Activated naive CD8-positive, alpha-beta T cell treated with anti-CD3 and anti-CD28 coated beads, Interleukin-2, amount 50 U/mL, for 24 hours (primary cell): ENCODE data around the gene BTBD16.

Source experiments
- ATAC-seq: fragments of 150-1000 bp; cut with Tn5 transposase; one replicate; pipeline ENCODE4 v1.10.0; 2021
- DNase-seq: peaks from one replicate; pipeline ENCODE4 v3.0.0; 2021
- H3K27ac Mint-ChIP-seq: one replicate; pipeline ENCODE4 v1.8.0; 2021; ENCODE audit warnings: mild to moderate bottlenecking, mixed read lengths
- H3K27me3 Mint-ChIP-seq: one replicate; pipeline ENCODE4 v1.8.0; 2021; ENCODE audit warnings: mixed read lengths
- H3K36me3 Mint-ChIP-seq: one replicate; pipeline ENCODE4 v1.8.0; 2021; ENCODE audit warnings: low read depth, mixed read lengths
- H3K4me1 Mint-ChIP-seq: one replicate; pipeline ENCODE4 v1.8.0; 2021; ENCODE audit warnings: mixed read lengths
- H3K4me3 Mint-ChIP-seq: one replicate; pipeline ENCODE4 v1.8.0; 2021; ENCODE audit warnings: mild to moderate bottlenecking, moderate library complexity, mixed read lengths
- H3K9me3 Mint-ChIP-seq: one replicate; pipeline ENCODE4 v1.8.0; 2021; ENCODE audit warnings: mixed read lengths

BTBD16 gene

GRCh38 chr10:122323941-122324675 is 53.0 kb downstream of the BTBD16 start:
- peaks cover 5% of the 10 kb centered on the region for H3K4me1 Mint-ChIP-seq
- no peak overlapping the region for H3K4me3 Mint-ChIP-seq
- no peaks in the 10 kb centered on the region for H3K9me3 Mint-ChIP-seq
- ATAC-seq (peak; percentile 65), DNase-seq (no peak)
- peaks cover 7% of the 10 kb centered on the region for H3K27me3 Mint-ChIP-seq
- H3K27ac Mint-ChIP-seq, result no peak overlapping the region
- H3K36me3 Mint-ChIP-seq, result no peaks in the 10 kb centered on the region

GRCh38 chr10:122325235-122325634 is 54.1 kb downstream of the BTBD16 start:
- DNase-seq (no peak), ATAC-seq (peak; percentile 54)
- Mint-ChIP-seq H3K4me3 (no peak overlapping the region), H3K27me3 (peaks cover 11% of the 10 kb centered on the region), H3K27ac (no peak overlapping the region), H3K4me1 (peaks cover 5% of the 10 kb centered on the region), H3K36me3 (no peaks in the 10 kb centered on the region), H3K9me3 (no peaks in the 10 kb centered on the region)

DNA sequence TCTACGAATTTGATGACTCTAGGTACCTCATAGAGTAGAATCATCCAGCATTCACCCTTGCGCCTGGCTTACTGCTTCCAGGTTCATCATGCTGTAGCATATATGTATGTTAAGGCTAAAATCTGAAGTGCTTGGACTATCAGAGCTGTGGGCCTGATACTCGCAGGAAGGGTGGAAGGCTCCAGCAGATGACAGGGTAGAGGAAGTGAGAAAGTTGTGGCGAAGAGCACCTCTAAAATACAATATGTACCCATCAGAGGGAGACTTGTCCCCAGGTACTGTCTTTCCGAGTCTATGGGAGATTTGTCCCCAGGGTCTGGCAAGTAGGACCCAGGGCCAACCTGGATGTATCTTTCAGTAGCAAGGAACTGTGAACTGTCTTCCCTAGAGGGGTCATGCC is 55.3 kb downstream of the BTBD16 start:
- H3K4me1 Mint-ChIP-seq, result peaks cover 5% of the 10 kb centered on the region
- no peak for DNase-seq
- no peaks in the 10 kb centered on the region for H3K9me3 Mint-ChIP-seq
- ATAC-seq, result no peak
- no peaks in the 10 kb centered on the region for H3K36me3 Mint-ChIP-seq
- no peak overlapping the region for H3K4me3 Mint-ChIP-seq
- H3K27ac Mint-ChIP-seq, result no peak overlapping the region
- peaks cover 20% of the 10 kb centered on the region for H3K27me3 Mint-ChIP-seq

DNA sequence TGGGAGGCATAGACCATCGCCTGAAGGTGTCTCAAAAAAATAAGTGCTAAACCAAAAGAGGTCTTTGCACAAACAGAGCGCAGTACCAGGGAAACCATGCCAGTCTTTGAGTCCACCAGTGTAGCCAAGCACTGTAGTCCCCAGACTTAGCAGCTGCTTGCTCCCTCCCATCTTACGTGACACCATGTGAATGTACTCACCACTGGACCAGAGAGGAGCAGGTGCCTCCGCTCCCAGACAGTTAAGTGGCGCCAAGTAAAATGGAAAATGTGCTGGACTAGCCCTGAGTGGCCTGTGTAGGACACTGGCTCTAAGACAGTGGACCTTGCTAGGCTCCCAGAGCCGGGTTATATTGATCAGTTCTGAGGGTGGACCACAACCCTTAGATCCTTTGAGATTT is 55.7 kb downstream of the BTBD16 start:
- no peak overlapping the region for H3K27ac Mint-ChIP-seq
- ATAC-seq (no peak), DNase-seq (no peak)
- no peaks in the 10 kb centered on the region for H3K36me3 Mint-ChIP-seq
- no peaks in the 10 kb centered on the region for H3K9me3 Mint-ChIP-seq
- H3K4me1 Mint-ChIP-seq, result peaks cover 5% of the 10 kb centered on the region
- H3K4me3 Mint-ChIP-seq, result no peak overlapping the region
- peaks cover 24% of the 10 kb centered on the region for H3K27me3 Mint-ChIP-seq

DNA sequence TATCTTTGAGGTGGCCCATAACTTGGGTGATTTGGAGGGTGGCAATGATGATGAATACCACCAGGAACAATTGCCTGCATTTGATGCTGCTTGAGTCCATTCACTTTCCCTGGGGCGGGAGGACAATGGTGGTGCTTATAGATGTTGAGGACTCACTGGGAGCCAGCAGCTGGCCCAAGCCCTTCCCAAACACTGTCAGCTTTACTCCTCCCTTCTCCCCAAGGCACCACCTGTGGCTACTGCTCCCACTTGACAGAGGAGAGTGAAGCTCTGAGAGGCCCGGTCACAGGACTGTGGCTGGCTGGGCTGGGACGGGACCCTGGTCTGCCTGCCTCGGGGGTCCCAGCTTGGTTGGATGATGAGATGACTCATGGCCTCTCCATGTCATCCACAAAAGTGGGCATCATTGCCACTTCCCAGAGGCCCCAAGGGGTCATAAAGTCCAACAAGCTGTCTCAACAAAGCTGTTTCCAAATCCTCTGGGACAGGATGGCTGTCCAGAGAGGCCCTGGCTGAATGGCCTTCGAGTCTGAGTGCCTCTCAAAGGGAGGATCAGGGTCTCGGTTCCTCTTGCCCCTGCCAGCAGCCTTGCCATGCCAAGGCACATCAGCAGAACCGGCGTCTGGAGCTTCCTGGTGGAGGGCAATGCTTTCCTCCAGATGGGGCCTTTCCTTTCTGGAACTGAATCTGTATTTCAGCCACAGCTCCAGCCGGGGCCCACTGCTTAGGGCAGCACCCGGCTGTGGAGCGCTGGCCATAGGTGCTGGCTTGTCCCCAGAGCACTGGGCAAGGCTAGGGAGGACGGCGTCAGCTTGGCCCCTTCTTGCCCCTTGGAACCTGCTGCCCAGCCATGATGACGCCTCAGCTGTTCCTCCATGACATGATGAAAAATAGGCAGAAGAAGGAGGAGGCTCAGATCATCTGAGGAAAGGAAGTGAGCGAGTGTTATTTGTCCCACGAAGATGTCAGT is 56.4 kb downstream of the BTBD16 start:
- no peak overlapping the region for H3K4me3 Mint-ChIP-seq
- H3K4me1 Mint-ChIP-seq, result peaks cover 9% of the 10 kb centered on the region
- H3K36me3 Mint-ChIP-seq, result no peaks in the 10 kb centered on the region
- DNase-seq, result no peak
- no peaks in the 10 kb centered on the region for H3K9me3 Mint-ChIP-seq
- no peak for ATAC-seq
- peaks cover 29% of the 10 kb centered on the region for H3K27me3 Mint-ChIP-seq
- no peak overlapping the region for H3K27ac Mint-ChIP-seq

- H3K9me3 Mint-ChIP-seq, result no peaks in the 10 kb centered on the region
- no peak for DNase-seq
- no peak overlapping the region for H3K27ac Mint-ChIP-seq
- H3K27me3 Mint-ChIP-seq, result peaks cover 29% of the 10 kb centered on the region
- H3K4me3 Mint-ChIP-seq, result no peak overlapping the region
- peaks cover 18% of the 10 kb centered on the region for H3K4me1 Mint-ChIP-seq
- no peak for ATAC-seq
- no peaks in the 10 kb centered on the region for H3K36me3 Mint-ChIP-seq
Observed at GRCh38 chr10:122328676-122329075, 57.6 kb downstream of the BTBD16 start.

- Mint-ChIP-seq H3K9me3 (no peaks in the 10 kb centered on the region), H3K4me3 (no peak overlapping the region), H3K36me3 (no peaks in the 10 kb centered on the region), H3K27ac (no peak overlapping the region), H3K4me1 (peaks cover 18% of the 10 kb centered on the region), H3K27me3 (peaks cover 29% of the 10 kb centered on the region)
- ATAC-seq, result no peak
- no peak for DNase-seq
Observed at GRCh38 chr10:122329416-122329815, 58.3 kb downstream of the BTBD16 start.

DNA sequence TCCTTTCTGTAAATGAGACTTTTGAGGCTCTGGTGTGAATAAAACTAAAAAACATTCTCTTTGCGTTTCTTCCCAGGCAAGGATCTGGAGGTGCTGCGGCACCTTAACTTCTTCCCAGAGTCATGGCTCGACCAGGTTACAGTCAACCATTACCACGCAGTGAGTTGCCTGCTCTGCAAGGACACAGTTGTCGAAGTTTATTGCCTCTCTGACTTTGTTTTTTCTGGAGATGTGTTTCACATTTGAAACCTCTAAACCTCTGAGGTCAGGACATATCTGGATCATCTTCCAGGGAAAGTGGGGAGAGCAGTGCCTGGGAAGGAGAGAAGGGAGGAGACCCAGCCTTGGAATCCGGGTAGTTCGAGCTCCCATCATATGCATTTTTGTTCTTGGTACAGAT is 60.0 kb downstream of the BTBD16 start:
- peaks cover 28% of the 10 kb centered on the region for H3K27me3 Mint-ChIP-seq

GRCh38 chr10:122331615-122332446 is 60.7 kb downstream of the BTBD16 start:
- Mint-ChIP-seq H3K36me3 (no peaks in the 10 kb centered on the region), H3K9me3 (no peaks in the 10 kb centered on the region), H3K27ac (no peak overlapping the region), H3K4me3 (no peak overlapping the region), H3K27me3 (peaks cover 30% of the 10 kb centered on the region), H3K4me1 (peaks cover 13% of the 10 kb centered on the region)
- no peak for ATAC-seq
- DNase-seq, result no peak

More for the DNA sequence above, 60.0 kb downstream of the BTBD16 start:
- no peaks in the 10 kb centered on the region for H3K9me3 Mint-ChIP-seq
- ATAC-seq (no peak), DNase-seq (no peak)
- H3K36me3 Mint-ChIP-seq, result no peaks in the 10 kb centered on the region
- H3K4me3 Mint-ChIP-seq, result no peak overlapping the region
- no peak overlapping the region for H3K27ac Mint-ChIP-seq
- H3K4me1 Mint-ChIP-seq, result peaks cover 13% of the 10 kb centered on the region

GRCh38 chr10:122333037-122333436 is 61.9 kb downstream of the BTBD16 start:
- Mint-ChIP-seq H3K27me3 (peaks cover 30% of the 10 kb centered on the region), H3K27ac (no peak overlapping the region), H3K36me3 (no peaks in the 10 kb centered on the region), H3K4me3 (no peak overlapping the region), H3K4me1 (peaks cover 13% of the 10 kb centered on the region), H3K9me3 (no peaks in the 10 kb centered on the region)
- ATAC-seq (peak; percentile 87), DNase-seq (peak; percentile 10)

DNA sequence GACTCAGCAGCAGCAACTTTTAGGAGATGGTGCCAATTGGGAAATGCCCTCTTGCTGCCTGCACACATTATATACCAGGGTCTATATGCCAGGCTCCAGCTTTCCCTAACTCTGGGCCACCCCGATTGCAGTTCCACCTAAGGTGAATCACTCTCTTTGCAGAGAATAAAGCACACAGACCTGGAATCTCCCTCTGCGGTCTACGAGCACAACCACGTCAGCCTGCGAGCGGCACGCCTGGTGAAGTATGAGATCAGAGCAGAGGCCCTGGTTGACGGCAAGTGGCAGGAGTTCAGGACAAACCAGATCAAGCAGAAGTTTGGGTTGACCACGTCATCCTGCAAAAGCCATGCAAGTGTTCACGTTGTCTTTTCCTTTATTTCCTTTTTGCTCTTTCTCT is 65.2 kb downstream of the BTBD16 start:
- peaks cover 13% of the 10 kb centered on the region for H3K4me1 Mint-ChIP-seq
- ATAC-seq (no peak), DNase-seq (no peak)
- no peaks in the 10 kb centered on the region for H3K9me3 Mint-ChIP-seq
- peaks cover 18% of the 10 kb centered on the region for H3K27me3 Mint-ChIP-seq
- no peak overlapping the region for H3K4me3 Mint-ChIP-seq
- no peak overlapping the region for H3K27ac Mint-ChIP-seq
- H3K36me3 Mint-ChIP-seq, result no peaks in the 10 kb centered on the region

DNA sequence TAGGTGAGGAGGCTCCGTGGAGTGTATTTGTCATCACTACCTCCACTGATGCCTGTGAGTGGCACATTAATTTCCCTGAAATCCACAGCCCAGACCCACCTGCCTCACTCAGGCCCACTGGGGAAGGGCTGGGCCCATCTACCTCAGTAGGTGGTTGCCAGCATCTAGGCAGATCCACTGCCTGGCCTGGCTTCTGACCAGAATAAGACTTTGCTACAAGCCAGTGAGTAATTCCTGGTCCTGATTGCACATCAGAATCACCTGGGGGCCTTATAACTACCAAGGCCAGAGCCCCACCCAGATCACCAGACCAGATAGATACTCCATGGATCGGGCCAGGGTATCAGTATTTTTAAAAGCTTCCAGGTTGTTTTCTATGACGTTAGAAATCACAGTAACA is 65.9 kb downstream of the BTBD16 start:
- no peaks in the 10 kb centered on the region for H3K9me3 Mint-ChIP-seq
- no peak for DNase-seq
- peaks cover 11% of the 10 kb centered on the region for H3K27me3 Mint-ChIP-seq
- peaks cover 12% of the 10 kb centered on the region for H3K4me1 Mint-ChIP-seq
- H3K27ac Mint-ChIP-seq, result no peak overlapping the region
- H3K36me3 Mint-ChIP-seq, result no peaks in the 10 kb centered on the region
- no peak overlapping the region for H3K4me3 Mint-ChIP-seq
- no peak for ATAC-seq

- no peak for ATAC-seq
- no peaks in the 10 kb centered on the region for H3K9me3 Mint-ChIP-seq
- no peaks in the 10 kb centered on the region for H3K36me3 Mint-ChIP-seq
Observed at GRCh38 chr10:122338609-122339441, 67.7 kb downstream of the BTBD16 start.

More at GRCh38 chr10:122338609-122339441, 67.7 kb downstream of the BTBD16 start:
- DNase-seq, result no peak
- H3K4me1 Mint-ChIP-seq, result peaks cover 9% of the 10 kb centered on the region
- peaks cover 8% of the 10 kb centered on the region for H3K27me3 Mint-ChIP-seq
- H3K4me3 Mint-ChIP-seq, result no peak overlapping the region
- no peak overlapping the region for H3K27ac Mint-ChIP-seq
